CD14-positive monocyte (primary cell): ENCODE results near the gene LFNG. TPM values are rescaled to one million over a fixed set of nuclear protein-coding genes. Genes with fewer than 3 reads are reported as not detected.

Experiments used
- DNase-seq, 3 donors: peaks; one replicate each; pipeline ENCODE4 v3.0.0-alpha.2; 2011 to 2022
- H2AFZ ChIP-seq: 2 replicates; pipeline ENCODE4 v1.6.0; 2012; ENCODE audit warnings: mild to moderate bottlenecking, low read depth, low read length, inconsistent platforms; ENCODE audit not compliant: insufficient read depth, poor library complexity, severe bottlenecking
- H3K27ac ChIP-seq, 2 donors: 1 replicate in 1 of 2; 2 replicates in 1 of 2; pipeline ENCODE4 v1.5.1; 2012 to 2013; ENCODE audit warnings: low read length in 2 of 2, control low read depth in 1 of 2, inconsistent platforms in 1 of 2, low read depth in 1 of 2, mild to moderate bottlenecking in 1 of 2
- H3K27me3 ChIP-seq, 2 donors: one replicate each; pipeline versions ENCODE4 v1.6.0 to v1.6.1; 2011 to 2013; ENCODE audit warnings: low read length in 2 of 2; ENCODE audit not compliant: control insufficient read depth in 2 of 2, insufficient read depth in 2 of 2
- H3K36me3 ChIP-seq, 2 donors: replicated peaks in 1 of 2; 1 replicate in 1 of 2; 2 replicates in 1 of 2; pipeline versions ENCODE4 v1.5.1 to v1.6.1; 2012 to 2013; ENCODE audit warnings: low read length in 2 of 2, control low read depth in 1 of 2, inconsistent platforms in 1 of 2, mild to moderate bottlenecking in 1 of 2; ENCODE audit not compliant: insufficient read depth in 2 of 2, control insufficient read depth in 1 of 2
- H3K4me1 ChIP-seq, 2 donors: 1 replicate in 1 of 2; 2 replicates in 1 of 2; pipeline versions ENCODE4 v1.5.1 to v1.6.1; 2012 to 2013; ENCODE audit warnings: low read length in 2 of 2, control low read depth in 1 of 2, inconsistent platforms in 1 of 2, mild to moderate bottlenecking in 1 of 2, moderate library complexity in 1 of 2; ENCODE audit not compliant: insufficient read depth in 2 of 2, control insufficient read depth in 1 of 2
- H3K4me2 ChIP-seq: replicated peaks from 2 replicates; pipeline ENCODE3; 2012; ENCODE audit warnings: low read length, moderate library complexity, mild to moderate bottlenecking; ENCODE audit not compliant: poor library complexity, severe bottlenecking; ENCODE audit errors: extremely low read depth
- H3K4me3 ChIP-seq, 3 experiments: fragments of 200-600 bp in 1 of 3; sonication (generic) in 1 of 3; replicated peaks in 1 of 3; 1 replicate in 2 of 3; 2 replicates in 1 of 3; pipeline ENCODE4 v1.5.1; 2011 to 2013; ENCODE audit warnings: low read length in 3 of 3, mild to moderate bottlenecking in 3 of 3, control low read depth in 2 of 3, low read depth in 2 of 3, inconsistent platforms in 1 of 3, moderate library complexity in 1 of 3
- H3K79me2 ChIP-seq: 2 replicates; pipeline ENCODE4 v1.6.0; 2012; ENCODE audit warnings: mild to moderate bottlenecking, control low read depth, inconsistent platforms, low read length, moderate library complexity; ENCODE audit not compliant: insufficient read depth
- H3K9ac ChIP-seq: 2 replicates; pipeline ENCODE4 v1.6.0; 2017; ENCODE audit warnings: low read length, mild to moderate bottlenecking; ENCODE audit not compliant: insufficient read depth, poor library complexity, severe bottlenecking
- H3K9me3 ChIP-seq, 2 donors: replicated peaks in 1 of 2; 1 replicate in 1 of 2; 2 replicates in 1 of 2; pipeline versions ENCODE4 v1.5.1 to v1.6.1; 2012 to 2013; ENCODE audit warnings: low read length in 2 of 2, control low read depth in 1 of 2; ENCODE audit not compliant: control insufficient read depth in 1 of 2, insufficient read depth in 1 of 2
- H4K20me1 ChIP-seq: 2 replicates; pipeline ENCODE4 v1.6.0; 2012; ENCODE audit warnings: mild to moderate bottlenecking, low read length, control low read depth, moderate library complexity; ENCODE audit not compliant: insufficient read depth
- H3K27ac Mint-ChIP-seq, 7 donors: one replicate each; pipeline ENCODE4 v1.8.0; 2020; ENCODE audit warnings: mild to moderate bottlenecking in 7 of 7, mixed read lengths in 7 of 7, moderate library complexity in 6 of 7, inconsistent platforms in 2 of 7
- H3K27me3 Mint-ChIP-seq, 3 donors: one replicate each; pipeline ENCODE4 v1.8.0; 2021 to 2022; ENCODE audit warnings: low read depth in 3 of 3, mild to moderate bottlenecking in 3 of 3, mixed read lengths in 3 of 3, moderate library complexity in 3 of 3, inconsistent platforms in 1 of 3
- H3K36me3 Mint-ChIP-seq, 2 donors: one replicate each; pipeline ENCODE4 v1.8.0; 2020; ENCODE audit warnings: mixed read lengths in 2 of 2, inconsistent platforms in 1 of 2, mild to moderate bottlenecking in 1 of 2
- H3K4me1 Mint-ChIP-seq: one replicate; pipeline ENCODE4 v1.8.0; 2020; ENCODE audit warnings: mild to moderate bottlenecking, mixed read lengths
- H3K4me3 Mint-ChIP-seq, 2 donors: one replicate each; pipeline ENCODE4 v1.8.0; 2020; ENCODE audit warnings: mild to moderate bottlenecking in 2 of 2, mixed read lengths in 2 of 2, moderate library complexity in 1 of 2
- H3K9me3 Mint-ChIP-seq, 7 donors: one replicate each; pipeline ENCODE4 v1.8.0; 2020 to 2022; ENCODE audit warnings: mixed read lengths in 7 of 7, mild to moderate bottlenecking in 6 of 7, moderate library complexity in 6 of 7, inconsistent platforms in 2 of 7
- CTCF ChIP-seq: fragments of 200-600 bp; IDR thresholded peaks from one replicate; pipeline ENCODE4 v1.8.0; 2022; ENCODE audit warnings: antibody characterized with exemption, mild to moderate bottlenecking
- WGBS: methylation state at CpG from one replicate; pipeline ENCODE4 v1.1.5; 2013; ENCODE audit warnings: missing lambda C conversion rate; ENCODE audit not compliant: insufficient coverage; 5-methylcytosine and 5-hydroxymethylcytosine counted together
- intact Hi-C, 2 donors: fragments of 100-400 bp; cut with micrococcal nuclease; formaldehyde crosslinking; loops; one replicate each; pipeline versions ENCODE4 v1.15.0 to v1.15.1; 2023
- polyA plus RNA-seq, 3 donors: library from polyadenylated mRNA; depleted of rRNA in 1 of 3; unstranded in 2 of 3; stranded (reverse) in 1 of 3; fragments of 300-500 nt in 2 of 3; fragments of >200 nt in 1 of 3; fragmentation: Illumina TruSeq in 2 of 3; gene quantifications; 1 replicate in 2 of 3; 2 replicates in 1 of 3; pipeline ENCODE4 v1.2.3, GENCODE V29; 2012 to 2021

Gene LFNG
- polyA plus RNA-seq, 3 donors: 1.9 to 121 (median 2.2) TPM

- no peaks in the 10 kb centered on the region for H3K36me3 ChIP-seq
- no peaks in the 10 kb centered on the region for H4K20me1 ChIP-seq
- no peak for TF ChIP-seq CTCF
- peaks cover 0 to 3% (median 0%) of the 10 kb centered on the region in 7 donors for H3K9me3 Mint-ChIP-seq
- peak within 1 kb of the TSS in 1 of 3 experiments; percentile 46 for H3K4me3 ChIP-seq
- no peak within 1 kb of the TSS for H2AFZ ChIP-seq
- no peak for DNase-seq
- WGBS: 67% methylated on average over 2 of the region's 16 CpGs
- H3K4me2 ChIP-seq: no peak within 1 kb of the TSS
- no peak within 1 kb of the TSS for H3K9ac ChIP-seq
- H3K27me3 ChIP-seq: peaks cover 0 to 8% of the 10 kb centered on the region in 2 donors
- H3K79me2 ChIP-seq: no peaks in the 10 kb centered on the region
- H3K4me3 Mint-ChIP-seq: peak within 1 kb of the TSS in 1 of 2 donors; percentile 26
- H3K4me1 Mint-ChIP-seq: peaks cover 19% of the 10 kb centered on the region
- no peaks in the 10 kb centered on the region for H3K36me3 Mint-ChIP-seq
- no peak within 1 kb of the TSS for H3K27ac ChIP-seq
- peak within 1 kb of the TSS in 1 of 7 donors; percentile 72 for H3K27ac Mint-ChIP-seq
- H3K27me3 Mint-ChIP-seq: peaks cover 6 to 36% (median 13%) of the 10 kb centered on the region in 3 donors
- intact Hi-C loops: loop anchor here (5.0 to 10.0 kb wide), 3 partner anchors 46 to 89 kb away; partner anchors contain the start of genes BRAT1 (in 1 of the 2) and IQCE (in 1 of the 2)
- no peaks in the 10 kb centered on the region for H3K9me3 ChIP-seq
- H3K4me1 ChIP-seq: peaks cover 16 to 23% of the 10 kb centered on the region in 2 donors
Measured at GRCh38 chr7:2476298-2476697, 43.3 kb upstream of the LFNG start, which contains the start of gene GRIFIN. TSS of gene GRIFIN (minus strand) at chr7:2476398. CDS start at chr7:2476383, 15 bp downstream.

GRCh38 chr7:2476776-2477446, 42.7 kb upstream of the LFNG start:
- Histone ChIP-seq H4K20me1 (no peaks in the 10 kb centered on the region), H3K4me2 (peak overlapping the region; percentile 74), H3K4me3 (peak overlapping the region in 1 of 3 experiments; percentile 46), H3K79me2 (no peaks in the 10 kb centered on the region), H3K4me1 (peaks cover 11 to 18% of the 10 kb centered on the region in 2 donors), H2AFZ (no peak overlapping the region), H3K9me3 (no peaks in the 10 kb centered on the region), H3K27ac (no peak overlapping the region), H3K36me3 (no peaks in the 10 kb centered on the region), H3K27me3 (peaks cover 0 to 4% of the 10 kb centered on the region in 2 donors), H3K9ac (no peak overlapping the region)
- H3K4me1 Mint-ChIP-seq: peaks cover 16% of the 10 kb centered on the region
- H3K36me3 Mint-ChIP-seq: no peaks in the 10 kb centered on the region
- peaks cover 0 to 3% (median 0%) of the 10 kb centered on the region in 7 donors for H3K9me3 Mint-ChIP-seq
- peaks cover 7 to 32% (median 14%) of the 10 kb centered on the region in 3 donors for H3K27me3 Mint-ChIP-seq
- peak overlapping the region in 1 of 7 donors; percentile 72 for H3K27ac Mint-ChIP-seq
- TF ChIP-seq CTCF: no peak
- WGBS: 81% methylated on average over 18 of the region's 25 CpGs
- peak overlapping the region in 1 of 2 donors; percentile 26 for H3K4me3 Mint-ChIP-seq
- no peak for DNase-seq
- intact Hi-C loops: loop anchor here (5.0 to 10.0 kb wide), 3 partner anchors 45 to 88 kb away; partner anchors contain the start of genes BRAT1 (in 1 of the 2) and IQCE (in 1 of the 2)
